ENCODE data around the gene NRXN3.

Gene NRXN3

DNA sequence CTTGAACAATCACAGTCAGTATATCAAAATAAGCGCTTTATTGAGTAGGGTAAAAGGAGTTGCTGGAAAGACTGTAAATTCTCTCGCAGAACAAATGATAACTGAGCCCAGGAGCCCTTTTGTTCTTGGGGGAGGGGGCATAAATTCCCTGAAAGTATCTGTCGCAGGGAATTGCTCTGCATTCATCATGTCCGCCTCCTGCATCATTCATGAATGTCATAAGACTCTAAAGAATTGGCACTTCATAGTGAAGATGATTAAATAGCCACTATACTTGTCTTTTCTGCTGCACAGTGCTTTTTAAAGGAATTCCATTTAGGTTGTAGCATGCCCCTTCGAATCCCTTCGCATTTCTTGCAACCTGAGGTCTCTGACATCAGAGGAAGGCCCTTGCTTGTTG, 1278.8 kb downstream of the NRXN3 start:
- no peak for DNase-seq

DNA sequence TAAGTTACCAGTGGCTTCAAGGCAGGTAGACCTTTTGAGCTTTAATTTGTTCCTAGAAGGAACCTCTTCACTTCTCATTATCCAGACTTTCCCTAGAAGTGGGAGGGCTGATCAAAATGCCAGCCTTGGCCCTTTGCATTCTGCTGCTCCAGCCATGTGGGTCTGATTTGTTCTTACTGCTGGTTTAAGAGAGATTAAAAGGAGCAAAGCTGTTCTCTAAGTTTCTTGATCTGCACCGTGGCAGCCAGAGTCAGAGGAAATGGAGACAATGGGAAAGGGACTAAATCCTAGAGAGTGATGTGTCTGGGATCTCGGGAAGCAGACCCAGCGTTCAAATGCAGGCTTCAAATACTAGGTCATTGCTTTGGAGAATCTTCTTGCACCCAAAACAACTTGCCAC, 1281.4 kb downstream of the NRXN3 start:
- DNase-seq = no peak

DNA sequence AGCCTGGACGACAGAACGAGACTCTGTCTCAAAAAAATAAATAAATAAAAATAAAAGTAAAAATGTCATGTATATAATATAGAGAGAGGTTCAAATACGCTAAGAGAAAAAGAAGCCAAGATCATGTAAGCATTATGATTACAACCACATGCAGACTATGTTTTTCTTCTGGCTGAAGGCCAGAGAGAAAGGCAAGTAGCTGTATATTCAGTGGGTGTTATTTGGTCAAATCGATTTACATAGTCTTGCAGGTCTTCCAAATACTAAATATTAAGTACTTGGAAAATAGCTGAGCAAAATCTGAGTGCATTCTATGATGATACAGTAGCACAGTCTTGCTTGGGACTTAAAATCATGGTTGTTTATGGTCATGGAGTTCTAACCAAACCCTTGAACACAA, 1283.1 kb downstream of the NRXN3 start:
- DNase-seq = no peak

DNA sequence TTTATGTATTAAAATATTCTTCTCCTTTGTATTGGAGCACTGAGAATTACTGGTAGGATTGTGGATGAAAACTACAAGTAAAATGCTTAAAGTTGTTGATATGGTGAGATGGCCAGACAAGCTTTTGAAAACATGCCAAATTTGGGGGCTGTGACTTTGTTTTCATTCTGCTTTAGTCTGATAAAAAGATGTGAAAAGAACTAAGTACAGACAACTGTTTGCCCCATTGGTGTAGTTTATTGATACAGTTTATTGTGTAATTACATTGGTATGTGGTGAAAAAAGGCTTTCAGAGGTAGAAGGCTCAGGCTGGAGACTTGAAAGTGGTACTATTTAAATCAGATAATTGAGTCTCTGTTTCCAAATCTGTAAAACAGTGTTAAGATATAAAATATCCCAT, 1294.3 kb downstream of the NRXN3 start:
- no peak for DNase-seq

DNA sequence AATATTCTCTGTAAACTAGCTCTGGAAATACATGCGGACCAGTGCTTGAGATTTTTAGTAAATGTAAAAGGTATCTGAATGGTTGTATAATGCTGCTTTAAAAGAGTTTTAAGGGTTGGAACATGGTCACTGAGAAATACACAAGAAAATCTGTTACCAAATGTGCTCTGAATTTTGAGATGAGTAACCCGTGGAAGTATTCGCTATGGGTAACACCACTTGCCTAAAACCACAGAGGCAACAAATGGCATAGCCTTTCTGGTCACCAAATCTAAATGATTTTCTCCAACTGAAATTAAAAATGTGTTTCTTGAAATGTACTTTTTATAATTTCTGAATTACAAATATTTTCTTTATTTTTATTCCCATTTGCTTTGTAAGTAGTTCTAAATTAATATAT, 1295.5 kb downstream of the NRXN3 start:
- no peak for DNase-seq

DNA sequence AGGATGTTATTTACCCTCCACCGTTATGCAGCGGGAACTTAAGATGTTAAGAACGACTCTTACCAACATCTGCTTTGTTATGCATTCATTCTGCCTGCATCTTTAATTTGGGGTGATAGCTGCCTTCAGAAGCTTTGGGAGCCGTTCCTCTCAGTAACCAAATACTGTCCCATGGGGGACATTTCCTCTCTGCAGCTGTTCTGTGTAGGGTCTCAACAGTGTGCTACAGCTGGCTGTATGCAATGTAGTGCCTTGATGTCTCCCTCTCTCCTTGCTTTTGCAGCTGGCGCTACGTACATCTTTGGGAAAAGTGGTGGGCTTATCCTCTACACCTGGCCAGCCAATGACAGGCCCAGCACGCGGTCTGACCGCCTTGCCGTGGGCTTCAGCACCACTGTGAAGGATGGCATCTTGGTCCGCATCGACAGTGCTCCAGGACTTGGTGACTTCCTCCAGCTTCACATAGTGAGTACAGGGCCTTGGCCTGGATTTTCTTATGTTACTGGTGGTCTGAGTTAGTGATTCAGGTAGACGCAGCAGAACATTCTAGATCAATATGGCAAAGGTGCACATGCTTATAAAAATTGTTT, 1296.9 kb downstream of the NRXN3 start:
- no peak for DNase-seq

DNA sequence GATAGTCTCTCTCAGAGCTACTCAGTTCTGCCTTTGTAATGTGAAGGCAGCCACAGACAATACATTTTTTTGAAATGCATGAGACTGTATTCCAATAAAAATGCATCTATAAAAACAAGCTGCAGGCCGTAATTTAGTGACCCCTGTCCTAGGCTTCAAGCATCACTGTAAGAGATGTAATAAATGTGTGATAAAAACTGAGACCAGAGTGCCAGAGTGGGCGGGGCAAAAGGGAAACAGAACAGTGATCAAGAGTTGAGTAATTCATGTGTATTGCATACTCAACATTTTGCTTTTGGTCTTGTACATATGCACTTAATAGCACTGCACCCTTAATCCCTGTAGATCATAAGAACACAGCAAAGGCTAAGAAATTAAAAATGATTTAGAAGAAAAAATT, 1297.7 kb downstream of the NRXN3 start:
- DNase-seq = no peak

DNA sequence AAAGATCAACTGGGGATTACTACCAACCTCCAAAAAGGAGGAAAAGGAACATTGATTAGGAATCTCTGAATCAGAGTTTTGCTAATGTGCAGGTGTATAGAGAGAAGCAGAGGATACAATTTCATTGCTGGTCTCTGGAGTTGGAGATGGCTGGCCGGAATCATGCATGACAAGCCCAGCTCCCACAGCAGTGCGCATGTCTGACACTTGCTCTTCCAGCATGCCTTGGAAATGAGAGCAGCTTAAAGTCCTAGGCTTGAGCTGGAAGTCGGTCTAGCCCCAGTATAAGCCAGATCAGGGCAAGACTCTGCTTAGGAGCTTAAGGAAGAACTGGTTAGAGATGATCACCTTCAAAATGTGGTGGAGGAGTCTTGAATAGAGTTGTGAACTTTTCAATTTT, 1298.3 kb downstream of the NRXN3 start:
- no peak for DNase-seq

DNA sequence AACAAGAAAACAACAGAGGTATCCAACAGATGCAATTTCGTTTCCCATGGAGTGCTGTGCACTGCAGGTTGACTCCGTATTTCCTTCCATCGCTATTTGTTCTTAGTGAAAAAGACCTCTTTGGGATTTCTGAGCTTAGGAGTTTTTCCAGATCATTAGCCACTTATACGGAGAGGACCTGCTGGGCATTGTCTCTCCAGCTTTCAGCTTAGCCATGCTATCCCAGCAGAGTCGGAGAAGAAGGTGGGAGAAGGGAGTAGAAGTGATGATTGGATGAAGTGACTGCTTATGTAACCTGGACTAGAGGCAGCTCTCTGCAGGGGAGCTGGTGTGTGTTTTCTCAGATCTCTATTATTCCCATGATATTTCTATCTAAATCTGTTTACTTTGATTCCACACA, 1303.5 kb downstream of the NRXN3 start:
- DNase-seq = no peak

DNA sequence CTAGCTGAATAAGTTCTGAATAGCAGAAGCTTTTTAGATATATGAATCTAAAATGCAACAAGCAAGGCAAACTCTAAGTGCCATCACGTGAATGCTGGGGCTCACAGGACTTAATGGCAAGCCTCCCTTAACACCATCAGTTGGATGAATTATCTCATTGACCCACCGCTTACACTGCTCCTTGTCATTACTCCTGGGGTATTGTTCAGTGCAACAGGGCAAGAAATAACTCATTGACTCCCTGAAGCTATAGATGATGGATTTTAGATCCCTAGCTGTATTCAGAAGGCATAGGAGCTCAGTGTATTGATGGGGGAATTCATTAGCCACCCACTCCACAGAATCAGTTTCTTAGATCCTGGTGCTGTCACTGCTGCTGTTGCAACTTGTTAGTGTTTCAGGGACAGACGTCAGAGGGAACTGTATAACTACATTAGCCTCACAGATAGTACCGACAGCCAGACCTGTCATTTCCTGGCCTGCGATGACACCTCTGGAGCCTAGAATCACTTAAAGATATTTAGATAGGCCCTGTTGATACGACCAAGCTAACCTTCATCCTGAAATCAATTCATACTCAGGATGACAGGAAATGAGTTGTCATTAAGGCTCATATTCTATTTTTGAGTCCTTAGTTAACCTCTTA, 1305.8 kb downstream of the NRXN3 start:
- DNase-seq = no peak

DNA sequence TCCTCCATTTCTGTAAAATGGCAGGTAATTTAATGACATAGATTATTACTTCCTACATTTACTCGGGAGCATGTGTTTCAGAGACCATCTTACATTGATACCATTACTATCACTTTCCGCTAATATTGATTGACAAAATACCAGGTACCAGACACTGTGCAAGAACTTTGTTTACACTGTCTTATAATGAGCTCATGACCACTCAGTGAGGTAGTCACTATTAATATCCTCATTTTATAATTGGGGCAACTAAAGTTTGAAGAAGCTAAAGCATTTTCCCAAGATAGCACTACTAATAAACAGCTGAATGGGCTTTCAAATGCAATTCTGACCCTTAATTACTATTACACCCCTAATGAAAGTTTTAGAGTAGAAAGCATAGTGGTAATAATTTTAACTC, 1306.4 kb downstream of the NRXN3 start:
- DNase-seq = no peak

DNA sequence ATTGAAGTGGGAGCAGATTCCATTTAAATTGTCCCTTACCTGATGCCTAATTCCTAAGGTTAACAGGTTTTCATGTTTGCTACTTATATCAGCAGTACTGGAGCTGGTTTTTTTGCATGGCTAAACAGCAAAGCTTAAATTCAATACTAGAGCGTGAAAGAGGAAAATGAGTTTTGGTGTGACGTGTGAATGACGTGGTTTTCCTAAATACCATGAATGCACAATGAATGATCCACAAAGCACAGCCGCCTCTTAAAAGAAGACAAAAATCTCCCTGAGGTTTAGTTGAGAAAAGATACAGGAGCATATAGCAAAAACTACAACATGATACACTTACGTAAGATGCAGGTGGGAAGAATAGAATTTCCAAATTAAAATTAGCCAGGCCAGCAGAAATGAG, 1310.0 kb downstream of the NRXN3 start:
- no peak for DNase-seq

DNA sequence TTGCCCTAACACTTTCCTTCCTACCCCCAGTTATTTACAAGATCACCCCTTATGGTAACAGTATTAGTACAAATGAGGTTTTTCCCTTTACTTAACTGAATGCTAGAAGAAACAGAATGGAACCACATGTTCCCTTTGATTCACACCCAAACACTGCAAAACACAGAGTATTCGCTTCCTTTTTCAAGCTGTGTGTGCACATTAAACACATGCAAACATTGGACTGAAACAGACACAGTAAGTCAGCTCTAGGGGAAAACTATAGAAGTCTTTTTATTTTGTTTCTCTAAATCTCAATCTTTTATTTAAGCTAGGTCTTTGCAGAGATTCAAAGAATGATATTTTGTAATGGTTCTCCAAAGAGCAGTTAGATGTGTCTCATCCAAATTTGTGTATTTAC, 1312.7 kb downstream of the NRXN3 start:
- DNase-seq = no peak

DNA sequence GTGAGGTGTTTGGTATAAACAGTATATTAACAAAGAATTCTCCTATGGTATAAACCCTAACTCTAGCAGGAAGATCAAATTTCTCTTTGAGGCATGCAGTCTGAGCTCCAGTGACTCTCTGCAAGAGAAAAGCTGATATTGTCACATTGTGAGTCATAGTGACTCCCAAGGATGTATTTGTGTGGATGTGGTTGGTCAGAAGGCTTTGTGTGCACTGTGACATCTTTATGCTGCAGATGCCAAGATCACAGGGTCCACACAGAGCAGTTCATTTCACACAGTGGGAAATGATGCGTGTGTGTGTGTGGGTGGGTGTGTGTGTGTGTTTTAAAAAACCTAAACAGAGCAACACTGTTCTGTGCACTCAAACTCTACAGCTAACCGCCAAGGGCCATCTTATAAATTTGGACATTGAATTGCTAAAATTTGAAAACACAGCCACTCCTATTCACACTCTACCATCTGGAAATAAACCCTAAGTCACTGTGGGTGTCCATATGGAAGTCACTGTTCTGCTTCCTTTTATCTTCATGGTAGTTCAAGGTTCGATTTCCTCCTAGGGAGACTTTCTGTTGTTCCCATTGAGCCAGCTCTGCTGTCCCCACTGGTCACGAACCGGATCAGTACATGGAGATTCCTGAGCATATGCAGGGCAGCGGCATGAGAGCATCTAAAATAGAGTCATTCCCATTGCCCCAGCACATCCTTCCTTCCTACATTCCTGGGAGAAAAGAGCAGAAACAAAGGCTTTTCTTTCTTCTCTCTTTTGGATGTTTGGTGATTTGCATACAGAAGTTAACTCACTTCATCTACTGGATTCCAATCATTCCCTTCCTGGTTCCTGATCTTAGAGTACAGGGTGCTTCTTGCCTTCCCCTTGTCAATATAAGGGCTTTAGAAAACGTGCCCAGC, 1313.6 kb downstream of the NRXN3 start:
- no peak for DNase-seq

DNA sequence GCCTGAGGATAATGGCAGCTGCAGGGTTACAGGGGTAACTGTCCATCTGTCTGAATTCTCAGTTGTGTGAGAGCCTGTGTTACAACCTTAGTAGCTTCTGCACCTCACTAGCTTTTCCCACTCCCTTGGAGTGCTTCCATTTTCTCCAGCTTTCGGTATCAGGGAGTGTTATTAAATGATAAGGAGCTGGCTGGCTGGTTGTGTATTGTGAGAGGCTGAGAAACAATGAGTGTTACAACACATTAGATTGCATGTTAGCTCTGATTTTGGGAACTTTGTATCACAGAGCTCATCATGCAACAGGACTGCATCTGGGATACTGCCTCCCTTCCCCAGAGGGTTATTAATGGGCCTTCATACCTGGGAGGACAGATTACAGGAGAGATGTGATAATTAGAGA, 1317.5 kb downstream of the NRXN3 start:
- no peak for DNase-seq

DNA sequence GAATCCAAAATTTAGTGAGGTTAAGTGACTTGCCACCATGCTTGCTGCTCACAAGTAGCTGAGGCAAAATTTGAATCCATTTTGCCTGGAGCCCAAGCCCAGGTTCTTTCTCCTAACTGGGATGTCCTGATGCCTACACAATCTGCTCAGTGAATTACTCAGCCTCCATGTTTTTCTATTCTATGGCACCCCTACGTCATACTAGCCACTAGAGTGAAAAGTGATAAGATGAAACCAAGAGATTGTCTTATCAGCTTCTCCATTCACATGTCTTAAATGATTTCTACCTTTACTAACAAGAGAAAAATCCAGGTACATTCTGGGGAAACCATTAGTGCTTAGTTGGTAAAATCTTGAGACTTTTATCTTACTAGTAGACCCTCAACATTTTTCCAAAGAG, 1321.0 kb downstream of the NRXN3 start:
- no peak for DNase-seq

DNA sequence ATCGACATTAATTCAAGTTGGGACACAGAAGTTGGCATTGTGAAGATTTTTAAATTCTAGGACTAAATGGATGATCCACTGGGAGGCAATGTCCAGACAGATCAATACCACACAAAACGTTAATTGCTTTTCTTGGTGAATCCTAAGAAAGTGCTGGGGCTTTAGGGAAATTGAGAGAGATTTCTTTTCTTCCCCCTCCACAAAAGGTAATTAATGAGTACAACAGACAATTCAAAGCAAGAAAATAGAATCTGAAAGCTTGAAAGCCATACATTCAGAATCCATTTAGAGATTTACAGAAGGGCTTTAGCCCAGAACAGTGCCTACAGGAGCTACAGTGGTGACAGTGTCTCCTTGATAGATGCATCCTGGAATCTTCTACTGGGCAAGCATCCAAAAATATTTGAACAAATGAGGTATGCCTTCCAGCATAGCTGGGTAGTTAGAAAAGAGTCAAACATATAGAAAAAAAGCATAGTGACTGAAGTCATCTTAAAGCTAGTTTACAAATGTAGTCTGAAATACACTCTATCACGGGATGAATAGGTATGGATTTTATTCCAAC, 1323.0 kb downstream of the NRXN3 start:
- DNase-seq = no peak

DNA sequence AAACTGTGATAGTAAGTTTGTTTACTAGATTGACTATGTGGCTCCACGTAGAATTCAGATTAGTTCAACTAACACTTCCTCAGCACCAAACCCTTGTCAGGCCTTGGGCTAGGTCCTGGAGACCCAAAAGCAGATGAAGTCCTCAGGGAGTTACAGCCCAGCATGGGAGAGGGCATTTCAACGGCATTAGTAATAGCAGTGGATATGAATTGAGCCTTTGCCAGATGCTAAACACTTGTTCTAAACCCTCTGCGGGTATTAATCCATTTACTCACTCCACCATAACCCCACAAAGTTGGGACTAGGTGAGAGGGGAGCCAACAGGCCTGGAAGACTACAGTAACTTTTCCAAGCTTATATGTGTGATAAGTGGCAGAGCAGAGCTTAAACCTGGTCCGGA, 1326.5 kb downstream of the NRXN3 start:
- no peak for DNase-seq

DNA sequence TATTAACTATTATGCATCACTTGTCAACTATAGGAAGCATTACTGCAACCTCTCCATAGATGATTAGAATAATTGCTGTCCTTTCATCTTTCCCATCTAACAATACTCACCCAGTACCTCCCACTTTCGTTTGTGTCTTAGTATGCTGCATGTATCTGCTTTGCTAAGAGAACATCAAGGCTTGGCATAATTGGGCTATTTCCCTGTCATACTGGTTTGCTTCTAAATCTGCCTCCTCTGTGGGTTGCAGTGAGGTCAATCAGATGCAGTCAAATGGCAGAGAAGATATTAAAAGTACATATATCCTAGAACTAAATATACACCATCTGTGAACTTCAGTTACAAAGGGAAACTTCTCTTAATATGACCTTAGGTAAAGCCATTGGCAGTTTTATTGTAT, 1330.3 kb downstream of the NRXN3 start:
- DNase-seq = no peak

DNA sequence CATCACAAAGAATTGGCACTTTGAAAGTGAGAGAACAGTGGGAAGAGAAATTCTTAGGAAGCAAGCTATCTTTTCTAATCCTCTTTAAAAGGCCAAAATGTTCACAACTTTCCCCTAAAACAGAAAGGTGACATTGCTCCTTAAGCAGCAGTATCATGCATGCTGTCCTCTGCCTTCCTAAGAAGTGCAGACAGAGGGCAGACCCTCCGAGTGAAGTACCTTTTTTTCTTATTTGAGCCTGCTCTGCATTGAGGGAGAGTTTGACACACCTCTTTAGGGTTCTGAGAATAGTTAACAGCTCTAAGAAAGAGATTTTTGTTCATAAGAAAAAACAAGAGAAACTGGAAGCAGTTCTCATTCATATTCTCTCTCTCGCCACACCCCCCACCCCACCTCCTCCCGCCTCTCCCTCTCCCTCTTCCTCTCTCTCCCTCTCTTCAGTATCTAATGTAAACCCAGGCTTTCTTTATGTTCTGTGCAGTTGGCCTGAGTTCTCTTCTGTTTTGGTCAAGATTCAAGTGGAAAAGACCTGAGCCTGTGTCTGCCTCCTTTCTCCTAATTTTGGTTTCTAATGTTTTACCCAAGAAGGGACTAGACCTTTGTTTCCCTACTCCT, 1332.1 kb downstream of the NRXN3 start:
- no peak for DNase-seq

DNA sequence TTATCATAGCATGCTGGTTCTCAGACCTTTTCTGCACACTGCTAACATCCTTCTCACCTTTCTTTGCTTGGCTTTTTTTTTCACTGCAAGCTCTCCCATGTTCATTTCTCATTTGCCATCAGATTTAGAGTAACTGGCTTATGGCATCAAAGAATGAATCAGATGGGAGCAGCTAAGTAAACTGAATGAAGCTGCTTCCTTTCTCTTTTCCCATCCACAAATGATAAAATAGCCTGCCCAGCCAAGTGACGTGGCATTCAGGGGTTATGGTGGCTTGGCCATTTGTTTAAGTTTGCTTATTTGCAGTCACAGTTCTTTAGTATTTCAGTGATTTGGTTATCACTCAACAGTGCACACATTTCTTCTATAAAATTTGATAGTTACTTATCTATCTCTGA, 1332.6 kb downstream of the NRXN3 start:
- no peak for DNase-seq

DNA sequence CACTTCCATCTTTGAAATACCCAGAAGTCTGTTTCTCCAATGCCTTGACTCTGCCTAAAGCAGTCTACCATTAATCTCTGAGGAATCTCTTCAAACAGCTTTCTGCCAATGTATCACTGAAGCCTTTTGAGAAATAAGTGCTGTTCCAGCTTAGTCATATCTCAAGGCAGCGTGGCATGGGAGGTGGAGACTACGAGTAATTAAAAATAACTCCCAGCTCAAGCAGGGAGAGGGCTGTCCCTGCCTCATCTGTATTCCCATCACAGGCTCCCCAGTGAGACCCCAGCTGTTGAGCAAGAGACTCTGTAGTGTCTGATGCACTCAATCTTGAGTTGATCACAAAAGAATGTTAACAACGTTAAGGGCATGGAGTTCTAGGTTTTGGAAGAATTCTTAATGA, 1340.5 kb downstream of the NRXN3 start:
- DNase-seq = no peak

DNA sequence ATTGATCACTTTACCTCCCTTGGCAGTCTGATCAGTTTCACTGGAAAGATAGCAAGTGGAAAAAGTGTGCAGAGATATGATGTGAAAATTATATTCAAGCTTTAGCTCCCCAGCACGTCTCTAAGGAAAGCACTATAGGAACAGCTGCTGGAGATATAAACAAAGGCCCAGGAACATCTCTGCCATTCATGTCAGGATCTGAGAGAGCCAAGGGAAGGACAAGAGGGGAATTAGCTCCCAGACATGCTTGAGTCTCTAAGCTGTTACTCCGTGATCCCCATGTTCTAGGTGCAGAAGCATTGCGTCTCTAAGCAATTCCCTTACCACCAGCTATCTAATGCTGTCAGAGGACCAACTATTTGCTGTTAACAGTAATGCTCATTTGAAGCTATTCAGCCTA, 1341.0 kb downstream of the NRXN3 start:
- DNase-seq = no peak

DNA sequence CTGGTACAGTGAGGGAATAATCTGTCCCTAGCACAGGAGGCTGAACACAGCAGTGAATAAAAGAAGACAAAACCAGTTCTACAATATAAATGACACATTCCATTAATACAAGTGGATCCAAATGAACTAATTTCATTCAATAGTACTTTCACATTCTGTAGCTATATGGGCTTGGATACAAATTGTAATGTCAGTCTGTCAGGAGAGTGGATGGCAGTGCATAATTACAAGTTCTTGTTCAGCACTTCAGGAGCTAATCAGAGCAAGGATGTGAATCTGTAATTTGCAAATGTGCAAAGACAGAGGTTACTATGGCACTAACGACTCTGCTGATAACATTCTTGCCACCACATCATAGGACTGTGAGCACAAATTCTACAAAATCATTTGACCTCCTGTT, 1343.3 kb downstream of the NRXN3 start:
- no peak for DNase-seq
